Forelimb muscle (tissue), 1 donor: Measurements from ENCODE around the gene OR2L3. TPM values are rescaled to one million over a fixed set of nuclear protein-coding genes. Genes with fewer than 3 reads are reported as not detected.

Source experiments
- polyA plus RNA-seq: library from polyadenylated mRNA; unstranded; fragments of 120-200 nt; gene quantifications from one replicate; pipeline ENCODE4 v1.2.1, GENCODE V29; 2013; ENCODE audit not compliant: insufficient read length

OR2L3 gene
- polyA plus RNA-seq, 1 donor: not detected

Other genes with a start within 250 kb of the OR2L3 start
- not detected for gene OR14A16, start 222.7 kb upstream of the OR2L3 start, polyA plus RNA-seq
- gene OR11L1, start 204.9 kb upstream of the OR2L3 start, polyA plus RNA-seq: not detected
- gene TRIM58, start 189.6 kb upstream of the OR2L3 start, polyA plus RNA-seq: 3.1 TPM
- 0.49 TPM for gene OR2W3, start 151.2 kb upstream of the OR2L3 start, polyA plus RNA-seq
- gene OR2T8, start 126.6 kb upstream of the OR2L3 start, polyA plus RNA-seq: not detected
- gene OR2AJ1, start 121.9 kb upstream of the OR2L3 start, polyA plus RNA-seq: not detected
- not detected for gene OR2L8, start 98.0 kb upstream of the OR2L3 start, polyA plus RNA-seq
- gene OR2AK2, start 81.6 kb upstream of the OR2L3 start, polyA plus RNA-seq: not detected
- not detected for gene OR2L5, start 33.2 kb upstream of the OR2L3 start, polyA plus RNA-seq
- gene OR2L2, start 16.8 kb upstream of the OR2L3 start, polyA plus RNA-seq: 0.06 TPM
- not detected for gene OR2L13, start 48.3 kb downstream of the OR2L3 start, polyA plus RNA-seq
- gene OR2M5, start 98.3 kb downstream of the OR2L3 start, polyA plus RNA-seq: not detected
- not detected for gene OR2M2, start 128.0 kb downstream of the OR2L3 start, polyA plus RNA-seq
- gene OR2M3, start 150.4 kb downstream of the OR2L3 start, polyA plus RNA-seq: 0.01 TPM
- gene OR2M4, start 184.6 kb downstream of the OR2L3 start, polyA plus RNA-seq: 0.05 TPM
- gene OR2T33, start 231.1 kb downstream of the OR2L3 start, polyA plus RNA-seq: not detected